ENCODE measurements around the gene PBX4. TPM values are rescaled to one million over a fixed set of nuclear protein-coding genes. Genes with fewer than 3 reads are reported as not detected.

PBX4 gene
- total and polyA plus RNA-seq, 10 of the 15 experiments (the other 5 are each of a cell fraction or from before 2014, with no cell fraction given) = 0.18 to 17.3 (median 4.2) TPM

- DNase-seq (ENCODE audit: low read depth, low spot score) = no peak
- H4K20me1 ChIP-seq (ENCODE audit: control insufficient read depth, insufficient read depth) = no peaks in the 10 kb centered on the region
- POLR2A ChIA-PET = interaction anchor here (0.6 to 3.8 kb wide), 5 partner anchors 15 to 190 kb away, joined by 3 to 21 read pairs (median 5); no protein-coding TSS in a partner anchor
- no peaks in the 10 kb centered on the region for H3K27me3 ChIP-seq (replicated peaks in 1 of 2; ENCODE audit: control insufficient read depth in 2 of 2, insufficient read depth in 2 of 2, low read length in 1 of 2)
- H3K9me3 ChIP-seq (replicated peaks; ENCODE audit: control insufficient read depth, insufficient read depth, low read length) = no peaks in the 10 kb centered on the region
- H3K4me3 ChIP-seq = peak overlapping the region; percentile 48
- BruUV-seq (replicated peaks) = no TSS peak
- in situ Hi-C loops (cut with MboI) = no loop called here
- CTCF ChIA-PET = interaction anchor here (0.7 kb wide), 1 partner anchor 16 kb away, joined by 3 read pairs; no protein-coding TSS in a partner anchor
- 77% methylated on average over 21 of the region's 21 CpGs for WGBS (ENCODE audit: insufficient coverage, insufficient replicate concordance, low lambda C conversion rate, missing lambda C conversion rate)
- RAD21 ChIA-PET (ENCODE audit: unreplicated experiment) = no interaction called here
- TF ChIP-seq PAX5 (IDR thresholded peaks at IDR 0.05; ENCODE audit: borderline replicate concordance, low read depth, low read length) (no peak), MXI1 (IDR thresholded peaks at IDR 0.05; ENCODE audit: low read depth, low read length) (no peak), PML (IDR thresholded peaks at IDR 0.05; ENCODE audit: low read length) (no peak), NR2C2 (IDR thresholded peaks at IDR 0.05; ENCODE audit: borderline replicate concordance, control insufficient read depth, insufficient read length, low read depth) (no peak)
- SMC1A ChIA-PET (ENCODE audit: uncharacterized antibody, unreplicated experiment) = no interaction called here
- peak overlapping the region; percentile 48; the same call in 1 of the 2 replicates for H3K9ac ChIP-seq (ENCODE audit: control insufficient read depth, insufficient read depth, low read length)
- peak overlapping the region; percentile 82 for H3K4me2 ChIP-seq (ENCODE audit: control insufficient read depth, insufficient read depth)
- no peak overlapping the region for H2AFZ ChIP-seq (ENCODE audit: control insufficient read depth, low read depth, low read length)
- FAIRE-seq = no peak
- H3K79me2 ChIP-seq (ENCODE audit: control insufficient read depth, insufficient read depth, low read length) = peaks cover 6% of the 10 kb centered on the region
- intact Hi-C loops (cut with micrococcal nuclease; ENCODE audit: unreplicated experiment) = no loop called here
- no peaks in the 10 kb centered on the region for H3K4me1 ChIP-seq (ENCODE audit: control insufficient read depth, insufficient read depth, low read length)
- no peak overlapping the region for H3K27ac ChIP-seq (ENCODE audit: control insufficient read depth, insufficient read depth)
- H3K36me3 ChIP-seq (ENCODE audit: control insufficient read depth in 2 of 2, insufficient read depth in 2 of 2, low read length in 1 of 2) = no peaks in the 10 kb centered on the region; a peak in 2 of 4 replicates
- ATAC-seq = no peak
Measured at GRCh38 chr19:19619181-19619848, 828 bp upstream of the PBX4 start.

GRCh38 chr19:19615086-19615485 lies 3.4 kb downstream of the PBX4 start:
- ATAC-seq (peak; percentile 12; the same call in 1 of the 3 replicates), FAIRE-seq (no peak), DNase-seq (ENCODE audit: low read depth, low spot score) (no peak)
- Histone ChIP-seq H4K20me1 (ENCODE audit: control insufficient read depth, insufficient read depth) (no peaks in the 10 kb centered on the region), H3K79me2 (ENCODE audit: control insufficient read depth, insufficient read depth, low read length) (peaks cover 6% of the 10 kb centered on the region), H3K9me3 (replicated peaks; ENCODE audit: control insufficient read depth, insufficient read depth, low read length) (no peaks in the 10 kb centered on the region), H3K4me3 (no peak overlapping the region), H3K27me3 (replicated peaks in 1 of 2; ENCODE audit: control insufficient read depth in 2 of 2, insufficient read depth in 2 of 2, low read length in 1 of 2) (no peaks in the 10 kb centered on the region), H3K4me1 (ENCODE audit: control insufficient read depth, insufficient read depth, low read length) (no peaks in the 10 kb centered on the region), H3K27ac (ENCODE audit: control insufficient read depth, insufficient read depth) (no peak overlapping the region), H3K36me3 (ENCODE audit: control insufficient read depth in 2 of 2, insufficient read depth in 2 of 2, low read length in 1 of 2) (no peaks in the 10 kb centered on the region), H3K9ac (ENCODE audit: control insufficient read depth, insufficient read depth, low read length) (no peak overlapping the region), H3K4me2 (ENCODE audit: control insufficient read depth, insufficient read depth) (no peak overlapping the region), H2AFZ (ENCODE audit: control insufficient read depth, low read depth, low read length) (no peak overlapping the region)
- ChIA-PET RAD21 (ENCODE audit: unreplicated experiment) (interaction anchor here (0.6 to 0.9 kb wide), 4 partner anchors 21 to 67 kb away, joined by 3 read pairs; no protein-coding TSS in a partner anchor), CTCF (interaction anchor here (0.6 kb wide), 1 partner anchor 11 kb away, joined by 3 read pairs; no protein-coding TSS in a partner anchor), POLR2A (interaction anchor here (0.7 to 1.0 kb wide), 3 partner anchors 13 to 57 kb away, joined by 3 to 5 read pairs (median 3); no protein-coding TSS in a partner anchor), SMC1A (ENCODE audit: uncharacterized antibody, unreplicated experiment) (interaction anchor here (0.7 to 3.7 kb wide), 5 partner anchors 10 to 54 kb away, joined by 3 to 28 read pairs (median 5); no protein-coding TSS in a partner anchor)
- intact Hi-C loops (cut with micrococcal nuclease; ENCODE audit: unreplicated experiment) (no loop called here), in situ Hi-C loops (cut with MboI) (no loop called here)
- BruUV-seq (replicated peaks) = no TSS peak
- WGBS (ENCODE audit: insufficient coverage, insufficient replicate concordance, low lambda C conversion rate, missing lambda C conversion rate) = 96% methylated on average over 2 of the region's 3 CpGs
- TF ChIP-seq TAF1 (IDR thresholded peaks at IDR 0.05; ENCODE audit: borderline replicate concordance, low read depth, low read length) = no peak
- peak; percentile 19; the same call in 1 of the 2 replicates for TF ChIP-seq NBN (IDR thresholded peaks at IDR 0.05)
- 0 out of 2 replicates have a peak, but pooled peaks have one; percentile 36 for TF ChIP-seq ZNF687 (IDR thresholded peaks at IDR 0.05)
- no peak for TF ChIP-seq CBX5 (IDR thresholded peaks at IDR 0.05; ENCODE audit: low read depth)
